HCT116 (cell line): ENCODE measurements around the gene CLIP4. TPM values are rescaled to one million over a fixed set of nuclear protein-coding genes. Genes with fewer than 3 reads are reported as not detected.

Source experiments
- ATAC-seq: fragments of 200-7000 bp; cut with Tn5 transposase; 2 replicates; pipeline ENCODE4 v1.9.1; 2020; ENCODE audit warnings: mild to moderate bottlenecking, moderate library complexity
- BruUV-seq: library from RNA; stranded (reverse); fragments of 400-500 nt; replicated peaks from 2 replicates; lab custom pipeline; 2021; lab: Mats Ljungman, UMichigan
- CTCF ChIA-PET: fragments of 300-600 bp; sonication (Branson Sonifier 250); formaldehyde crosslinking; loops from one replicate; lab custom pipeline; 2021; ENCODE audit warnings: antibody characterized with exemption; lab: Charles Lee
- POLR2A ChIA-PET: fragments of 300-600, 350-600 bp; sonication (Branson Sonifier 250); formaldehyde crosslinking; loops from one replicate; lab custom pipeline; 2021; ENCODE audit warnings: antibody characterized with exemption; lab: Charles Lee
- RAD21 ChIA-PET, 2 experiments: fragments of 300-600 bp; sonication (Branson Sonifier 250); formaldehyde crosslinking; loops; one replicate each; lab custom pipeline; 2023; ENCODE audit warnings: low total read pairs in 2 of 2; ENCODE audit not compliant: uncharacterized antibody in 2 of 2, unreplicated experiment in 2 of 2, low non-redundant PET in 1 of 2; lab: Charles Lee
- DNase-seq: peaks from one replicate; pipeline ENCODE4 v3.0.0-alpha.2; 2010; ENCODE audit warnings: low read depth, low spot score
- H2AFZ ChIP-seq: fragments of 200-600 bp; shearing (Covaris generic), sonication (generic); 2 replicates; pipeline ENCODE4 v1.6.1; 2017; ENCODE audit warnings: low read depth, mixed run types, mixed read lengths, antibody characterized with exemption, low read length; ENCODE audit not compliant: poor library complexity, severe bottlenecking
- H3K27ac ChIP-seq: 2 replicates; pipeline ENCODE4 v1.5.1; 2012; ENCODE audit warnings: low read depth, low read length
- H3K27me3 ChIP-seq: fragments of 200-600 bp; sonication (generic); 2 replicates; pipeline ENCODE4 v1.6.1; 2016; ENCODE audit warnings: mixed run types, low read length, mixed read lengths; ENCODE audit not compliant: insufficient read depth
- H3K36me3 ChIP-seq, 2 experiments: fragments of 200-500 bp in 1 of 2; fragments of 200-600 bp in 1 of 2; sonication (Bioruptor generic) in 1 of 2; sonication (generic) in 1 of 2; 2 replicates each; pipeline versions ENCODE4 v1.5.1 to v1.6.1; 2014 to 2016; ENCODE audit warnings: low read length in 2 of 2, inconsistent platforms in 1 of 2, mixed read lengths in 1 of 2, mixed run types in 1 of 2; ENCODE audit not compliant: insufficient read depth in 2 of 2, control insufficient read depth in 1 of 2
- H3K4me1 ChIP-seq, 2 experiments: fragments of 200-600 bp in 1 of 2; sonication (generic) in 1 of 2; 2 replicates each; pipeline versions ENCODE4 v1.5.1 to v1.6.1; 2012 to 2017; ENCODE audit warnings: low read length in 2 of 2, inconsistent platforms in 1 of 2, mild to moderate bottlenecking in 1 of 2, mixed read lengths in 1 of 2, mixed run types in 1 of 2, moderate library complexity in 1 of 2; ENCODE audit not compliant: insufficient read depth in 2 of 2, control insufficient read depth in 1 of 2
- H3K4me2 ChIP-seq: fragments of 200-600 bp; sonication (generic); 2 replicates; pipeline ENCODE4 v1.6.1; 2017; ENCODE audit warnings: mixed run types, low read length, mixed read lengths
- H3K4me3 ChIP-seq, 2 experiments: fragments of 200-600 bp in 1 of 2; sonication (generic) in 1 of 2; replicated peaks in 1 of 2; 2 replicates each; pipeline ENCODE4 v1.5.1; 2011 to 2016; ENCODE audit warnings: low read length in 2 of 2, control low read depth in 1 of 2, low read depth in 1 of 2, mild to moderate bottlenecking in 1 of 2, mixed read lengths in 1 of 2, mixed run types in 1 of 2
- H3K79me2 ChIP-seq: fragments of 200-600 bp; sonication (generic); 2 replicates; pipeline ENCODE4 v1.6.1; 2017; ENCODE audit warnings: mild to moderate bottlenecking, mixed run types, low read length, moderate library complexity, mixed read lengths; ENCODE audit not compliant: insufficient read depth
- H3K9ac ChIP-seq: fragments of 200-600 bp; sonication (generic); 2 replicates; pipeline ENCODE4 v1.6.1; 2016; ENCODE audit warnings: low read length, mixed read lengths
- H3K9me2 ChIP-seq: fragments of 200-600 bp; sonication (generic), shearing (Covaris generic); 2 replicates; pipeline ENCODE4 v1.6.1; 2017; ENCODE audit warnings: mixed run types, mild to moderate bottlenecking, moderate library complexity; ENCODE audit not compliant: insufficient read depth
- H3K9me3 ChIP-seq, 2 experiments: fragments of 200-500 bp in 1 of 2; fragments of 200-600 bp in 1 of 2; sonication (Bioruptor generic) in 1 of 2; sonication (generic) in 1 of 2; 2 replicates each; pipeline ENCODE4 v1.6.1; 2014 to 2017; ENCODE audit warnings: low read length in 2 of 2, mixed read lengths in 2 of 2, inconsistent platforms in 1 of 2, low read depth in 1 of 2, mild to moderate bottlenecking in 1 of 2, mixed run types in 1 of 2, moderate library complexity in 1 of 2; ENCODE audit not compliant: control insufficient read depth in 1 of 2, insufficient read depth in 1 of 2
- H4K20me1 ChIP-seq: fragments of 200-600 bp; sonication (generic), shearing (Covaris generic); 2 replicates; pipeline ENCODE4 v1.6.1; 2017; ENCODE audit warnings: mixed run types, mild to moderate bottlenecking, moderate library complexity; ENCODE audit not compliant: insufficient read depth
- CBX3 ChIP-seq: IDR thresholded peaks from 2 replicates; pipeline ENCODE4 v1.6.1; 2012; ENCODE audit warnings: low read depth
- CEBPB ChIP-seq: IDR thresholded peaks from 2 replicates; pipeline ENCODE4 v1.6.1; 2012; ENCODE audit warnings: low read depth
- ELF1 ChIP-seq: IDR thresholded peaks from 2 replicates; pipeline ENCODE4 v1.6.1; 2012; ENCODE audit warnings: low read depth, borderline replicate concordance
- EZH2phosphoT487 ChIP-seq: fragments of 200-600 bp; IDR thresholded peaks from 2 replicates; pipeline ENCODE4 v1.6.1; 2018; ENCODE audit warnings: antibody characterized with exemption, borderline replicate concordance
- FOSL1 ChIP-seq: IDR thresholded peaks from 2 replicates; pipeline ENCODE4 v1.6.1; 2012; ENCODE audit warnings: low read depth
- JUND ChIP-seq: IDR thresholded peaks from 2 replicates; pipeline ENCODE4 v1.6.1; 2012
- POLR2AphosphoS5 ChIP-seq: IDR thresholded peaks from 2 replicates; pipeline ENCODE4 v1.6.1; 2011; ENCODE audit warnings: mild to moderate bottlenecking, low read depth, low read length, moderate library complexity
- SIN3A ChIP-seq: IDR thresholded peaks from 2 replicates; pipeline ENCODE4 v1.6.1; 2012; ENCODE audit warnings: low read depth
- SP1 ChIP-seq: IDR thresholded peaks from 2 replicates; pipeline ENCODE4 v1.6.1; 2012; ENCODE audit warnings: low read depth
- SRF ChIP-seq: IDR thresholded peaks from 2 replicates; pipeline ENCODE4 v1.6.1; 2012; ENCODE audit warnings: low read depth
- ZFX ChIP-seq: fragments of 450-650 bp; IDR thresholded peaks from 2 replicates; pipeline ENCODE4 v1.6.1; 2017
- intact Hi-C: fragments of 100-400 bp; cut with micrococcal nuclease; formaldehyde crosslinking; loops from 2 replicates; pipeline ENCODE4 v1.10.0; 2022
- total RNA-seq: library from RNA; stranded (reverse); gene quantifications from one replicate; pipeline ENCODE4 v1.2.1, GENCODE V29; 2021; ENCODE audit not compliant: unreplicated experiment
- TF ChIP-seq, protein P1 (sequence below): IDR thresholded peaks from 2 replicates; pipeline ENCODE4 v1.6.1; 2012
- TF ChIP-seq, protein P2 (sequence below): IDR thresholded peaks from 2 replicates; pipeline ENCODE4 v1.6.1; 2012; ENCODE audit warnings: low read depth
- TF ChIP-seq, protein P3 (sequence below): IDR thresholded peaks from 2 replicates; pipeline ENCODE4 v1.6.1; 2011; ENCODE audit warnings: mild to moderate bottlenecking, low read length, moderate library complexity; ENCODE audit not compliant: insufficient replicate concordance; ENCODE audit errors: extremely low read depth
- TF ChIP-seq, protein P4 (sequence below): IDR thresholded peaks from 2 replicates; pipeline ENCODE4 v1.6.1; 2012

Gene CLIP4
- total RNA-seq, 1 experiment from 2014 or later: 27.8 TPM

DNA sequence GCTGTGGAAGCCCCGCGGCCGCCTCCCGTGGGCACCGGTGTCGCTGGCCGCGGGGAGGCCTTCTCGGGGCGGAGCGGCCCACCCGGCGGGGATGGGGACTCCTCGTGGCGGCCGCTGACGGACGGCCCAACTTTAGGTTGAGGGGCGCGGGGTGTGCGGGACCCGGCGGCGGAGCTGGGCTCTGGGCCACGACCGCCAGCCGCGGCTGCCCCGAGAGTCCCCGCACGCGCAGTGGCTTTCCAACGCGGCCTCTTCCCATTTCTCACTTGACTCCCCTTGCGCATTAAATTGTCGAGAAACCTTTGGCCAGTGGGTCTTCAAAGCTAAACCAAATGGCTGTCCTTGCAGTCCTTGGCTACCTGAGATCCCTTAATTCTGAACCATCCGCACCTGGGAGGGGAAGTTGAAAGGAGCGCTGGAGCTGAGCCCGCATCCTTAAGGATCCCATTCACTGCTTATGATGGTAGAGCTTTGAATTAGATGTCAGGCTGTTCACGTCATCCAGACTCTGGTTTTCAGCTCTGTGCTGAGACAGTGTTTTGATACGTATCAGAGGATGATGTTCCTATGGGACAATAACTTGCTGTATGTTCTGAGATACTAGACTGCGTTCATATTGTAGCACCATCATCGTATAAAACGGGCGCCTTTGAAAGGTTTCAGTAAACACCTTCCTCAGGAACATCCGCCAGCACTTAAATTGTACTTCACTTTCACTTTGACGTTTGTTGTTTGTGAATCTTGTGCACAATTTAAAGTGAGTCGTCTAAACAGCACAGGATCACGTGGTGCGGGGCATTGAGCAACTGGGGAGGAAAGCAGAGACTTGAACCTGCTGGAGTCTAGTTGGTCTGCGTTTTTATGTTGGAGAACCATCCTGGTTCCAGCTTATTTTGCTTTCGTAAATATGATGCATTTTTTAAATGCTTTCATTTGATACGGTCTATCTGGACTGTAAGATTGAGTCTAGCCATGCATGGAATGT, 874 bp downstream of the CLIP4 start:
- peak overlapping the region; percentile 76 for H3K4me2 ChIP-seq
- intact Hi-C loops: no loop called here
- H2AFZ ChIP-seq: no peak overlapping the region
- H3K27me3 ChIP-seq: no peaks in the 10 kb centered on the region
- peak; percentile 8; the same call in 1 of the 2 replicates for ATAC-seq
- RAD21 ChIA-PET: no interaction called here
- peak; percentile 11; the same call in 1 of the 2 replicates for TF ChIP-seq JUND
- no peak for TF ChIP-seq SP1
- TF ChIP-seq, protein P1, sequence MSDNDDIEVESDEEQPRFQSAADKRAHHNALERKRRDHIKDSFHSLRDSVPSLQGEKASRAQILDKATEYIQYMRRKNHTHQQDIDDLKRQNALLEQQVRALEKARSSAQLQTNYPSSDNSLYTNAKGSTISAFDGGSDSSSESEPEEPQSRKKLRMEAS: peak; percentile 41
- TF ChIP-seq CBX3: 0 out of 2 replicates have a peak, but pooled peaks have one; percentile 6
- peak; percentile 84 for TF ChIP-seq CEBPB
- no peak for TF ChIP-seq POLR2AphosphoS5
- TF ChIP-seq, protein P2, sequence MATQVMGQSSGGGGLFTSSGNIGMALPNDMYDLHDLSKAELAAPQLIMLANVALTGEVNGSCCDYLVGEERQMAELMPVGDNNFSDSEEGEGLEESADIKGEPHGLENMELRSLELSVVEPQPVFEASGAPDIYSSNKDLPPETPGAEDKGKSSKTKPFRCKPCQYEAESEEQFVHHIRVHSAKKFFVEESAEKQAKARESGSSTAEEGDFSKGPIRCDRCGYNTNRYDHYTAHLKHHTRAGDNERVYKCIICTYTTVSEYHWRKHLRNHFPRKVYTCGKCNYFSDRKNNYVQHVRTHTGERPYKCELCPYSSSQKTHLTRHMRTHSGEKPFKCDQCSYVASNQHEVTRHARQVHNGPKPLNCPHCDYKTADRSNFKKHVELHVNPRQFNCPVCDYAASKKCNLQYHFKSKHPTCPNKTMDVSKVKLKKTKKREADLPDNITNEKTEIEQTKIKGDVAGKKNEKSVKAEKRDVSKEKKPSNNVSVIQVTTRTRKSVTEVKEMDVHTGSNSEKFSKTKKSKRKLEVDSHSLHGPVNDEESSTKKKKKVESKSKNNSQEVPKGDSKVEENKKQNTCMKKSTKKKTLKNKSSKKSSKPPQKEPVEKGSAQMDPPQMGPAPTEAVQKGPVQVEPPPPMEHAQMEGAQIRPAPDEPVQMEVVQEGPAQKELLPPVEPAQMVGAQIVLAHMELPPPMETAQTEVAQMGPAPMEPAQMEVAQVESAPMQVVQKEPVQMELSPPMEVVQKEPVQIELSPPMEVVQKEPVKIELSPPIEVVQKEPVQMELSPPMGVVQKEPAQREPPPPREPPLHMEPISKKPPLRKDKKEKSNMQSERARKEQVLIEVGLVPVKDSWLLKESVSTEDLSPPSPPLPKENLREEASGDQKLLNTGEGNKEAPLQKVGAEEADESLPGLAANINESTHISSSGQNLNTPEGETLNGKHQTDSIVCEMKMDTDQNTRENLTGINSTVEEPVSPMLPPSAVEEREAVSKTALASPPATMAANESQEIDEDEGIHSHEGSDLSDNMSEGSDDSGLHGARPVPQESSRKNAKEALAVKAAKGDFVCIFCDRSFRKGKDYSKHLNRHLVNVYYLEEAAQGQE: no peak
- 0 out of 2 replicates have a peak, but pooled peaks have one; percentile 7 for TF ChIP-seq FOSL1
- TF ChIP-seq ZFX: peak; percentile 68
- TF ChIP-seq, protein P3, sequence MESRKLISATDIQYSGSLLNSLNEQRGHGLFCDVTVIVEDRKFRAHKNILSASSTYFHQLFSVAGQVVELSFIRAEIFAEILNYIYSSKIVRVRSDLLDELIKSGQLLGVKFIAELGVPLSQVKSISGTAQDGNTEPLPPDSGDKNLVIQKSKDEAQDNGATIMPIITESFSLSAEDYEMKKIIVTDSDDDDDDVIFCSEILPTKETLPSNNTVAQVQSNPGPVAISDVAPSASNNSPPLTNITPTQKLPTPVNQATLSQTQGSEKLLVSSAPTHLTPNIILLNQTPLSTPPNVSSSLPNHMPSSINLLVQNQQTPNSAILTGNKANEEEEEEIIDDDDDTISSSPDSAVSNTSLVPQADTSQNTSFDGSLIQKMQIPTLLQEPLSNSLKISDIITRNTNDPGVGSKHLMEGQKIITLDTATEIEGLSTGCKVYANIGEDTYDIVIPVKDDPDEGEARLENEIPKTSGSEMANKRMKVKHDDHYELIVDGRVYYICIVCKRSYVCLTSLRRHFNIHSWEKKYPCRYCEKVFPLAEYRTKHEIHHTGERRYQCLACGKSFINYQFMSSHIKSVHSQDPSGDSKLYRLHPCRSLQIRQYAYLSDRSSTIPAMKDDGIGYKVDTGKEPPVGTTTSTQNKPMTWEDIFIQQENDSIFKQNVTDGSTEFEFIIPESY: no peak
- TF ChIP-seq EZH2phosphoT487: no peak
- TF ChIP-seq ELF1: no peak
- TF ChIP-seq SIN3A: 0 out of 2 replicates have a peak, but pooled peaks have one; percentile 29
- TF ChIP-seq SRF: no peak
- TF ChIP-seq, protein P4, sequence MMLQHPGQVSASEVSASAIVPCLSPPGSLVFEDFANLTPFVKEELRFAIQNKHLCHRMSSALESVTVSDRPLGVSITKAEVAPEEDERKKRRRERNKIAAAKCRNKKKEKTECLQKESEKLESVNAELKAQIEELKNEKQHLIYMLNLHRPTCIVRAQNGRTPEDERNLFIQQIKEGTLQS: no peak
- TF ChIP-seq, all 23 proteins: peak for 7
- DNase-seq: no peak
- BruUV-seq: TSS peak; percentile 31
- Histone ChIP-seq H3K27ac (peak overlapping the region; percentile 81), H3K4me1 (peaks cover 34 to 78% of the 10 kb centered on the region in 2 experiments), H4K20me1 (no peaks in the 10 kb centered on the region), H3K79me2 (peaks cover 46% of the 10 kb centered on the region), H3K9me2 (no peaks in the 10 kb centered on the region), H3K9me3 (no peaks in the 10 kb centered on the region), H3K36me3 (no peaks in the 10 kb centered on the region), H3K4me3 (peak overlapping the region; percentile 54 to 64), H3K9ac (peak overlapping the region; percentile 75)
- ChIA-PET CTCF (interaction anchor here (1.4 kb wide), 1 partner anchor 10 kb away, joined by 4 read pairs; no protein-coding TSS in a partner anchor), POLR2A (interaction anchor here (4.2 to 6.4 kb wide), 2 partner anchors 9 to 13 kb away, joined by 46 to 76 read pairs; no protein-coding TSS in a partner anchor)
